NCI-H2107 treated with DMSO at 0.1 percent for 48 hours (cell line): ENCODE results near the gene SH3RF3.

Experiments used
- DNase-seq: peaks from one replicate; lab custom pipeline; 2025; ENCODE audit not compliant: unreplicated experiment; lab: John Stamatoyannopoulos, UW

Gene SH3RF3

GRCh38 chr2:109513230-109513629 is 384.2 kb downstream of the SH3RF3 start:
- no peak for DNase-seq

- no peak for DNase-seq
Observed at GRCh38 chr2:109513749-109514588, 385.0 kb downstream of the SH3RF3 start.

GRCh38 chr2:109514857-109515256 is 385.9 kb downstream of the SH3RF3 start:
- no peak for DNase-seq

GRCh38 chr2:109516445-109517117 is 387.6 kb downstream of the SH3RF3 start:
- no peak for DNase-seq

- no peak for DNase-seq
Observed at GRCh38 chr2:109517118-109517889, 388.3 kb downstream of the SH3RF3 start.

GRCh38 chr2:109519513-109519912 is 390.5 kb downstream of the SH3RF3 start:
- DNase-seq: no peak

- no peak for DNase-seq
Observed at GRCh38 chr2:109521233-109522062, 392.4 kb downstream of the SH3RF3 start.

GRCh38 chr2:109522063-109522374 is 393.0 kb downstream of the SH3RF3 start:
- DNase-seq: no peak

- DNase-seq: no peak
Observed at GRCh38 chr2:109523121-109523520, 394.1 kb downstream of the SH3RF3 start.

- DNase-seq: no peak
Observed at GRCh38 chr2:109523536-109524361, 394.7 kb downstream of the SH3RF3 start.

- DNase-seq: no peak
Observed at GRCh38 chr2:109525836-109526235, 396.8 kb downstream of the SH3RF3 start.

- DNase-seq: no peak
Observed at GRCh38 chr2:109526442-109526970, 397.5 kb downstream of the SH3RF3 start.

- no peak for DNase-seq
Observed at GRCh38 chr2:109527079-109527478, 398.1 kb downstream of the SH3RF3 start.

- no peak for DNase-seq
Observed at GRCh38 chr2:109527846-109528705, 399.1 kb downstream of the SH3RF3 start.

GRCh38 chr2:109528811-109529501 is 400.0 kb downstream of the SH3RF3 start:
- no peak for DNase-seq

- no peak for DNase-seq
Observed at GRCh38 chr2:109529532-109530449, 400.8 kb downstream of the SH3RF3 start.

- DNase-seq: no peak
Observed at GRCh38 chr2:109530712-109531111, 401.7 kb downstream of the SH3RF3 start.
